Neural progenitor cell (in vitro differentiated cells): ENCODE data around the gene TFCP2L1. TPM values are rescaled to one million over a fixed set of nuclear protein-coding genes. Genes with fewer than 3 reads are reported as not detected.

Source experiments
- DNase-seq: peaks from one replicate; pipeline ENCODE4 v3.0.0-alpha.2; 2016; ENCODE audit warnings: low spot score
- H2AFZ ChIP-seq: fragments of 200-600 bp; sonication (generic); replicated peaks from 2 replicates; pipeline ENCODE4 v1.6.1; 2016; ENCODE audit warnings: antibody characterized with exemption
- H3F3A ChIP-seq: fragments of 200-600 bp; sonication (generic); 2 replicates; pipeline ENCODE4 v1.6.1; 2016; ENCODE audit warnings: antibody characterized with exemption, low read depth
- H3K27ac ChIP-seq: fragments of 200-600 bp; sonication (generic); 2 replicates; pipeline ENCODE4 v1.5.1; 2016; ENCODE audit warnings: mild to moderate bottlenecking
- H3K27me3 ChIP-seq: fragments of 200-600 bp; sonication (generic); 2 replicates; pipeline ENCODE4 v1.6.1; 2016; ENCODE audit warnings: mild to moderate bottlenecking, moderate library complexity
- H3K36me3 ChIP-seq: fragments of 200-600 bp; sonication (generic); 2 replicates; pipeline ENCODE4 v1.5.1; 2016
- H3K4me1 ChIP-seq: fragments of 200-600 bp; sonication (generic); 2 replicates; pipeline ENCODE4 v1.6.1; 2016; ENCODE audit warnings: mixed run types
- H3K4me2 ChIP-seq: fragments of 200-600 bp; sonication (generic); 2 replicates; pipeline ENCODE4 v1.6.1; 2016
- H3K4me3 ChIP-seq: fragments of 200-600 bp; sonication (generic); 2 replicates; pipeline ENCODE4 v1.5.1; 2016
- H3K79me2 ChIP-seq: fragments of 200-600 bp; sonication (generic); 2 replicates; pipeline ENCODE4 v1.6.1; 2016; ENCODE audit warnings: low read depth
- H3K9ac ChIP-seq: fragments of 200-600 bp; sonication (generic); 2 replicates; pipeline ENCODE4 v1.6.1; 2016
- H3K9me3 ChIP-seq: fragments of 200-600 bp; sonication (generic); 2 replicates; pipeline ENCODE4 v1.5.1; 2016; ENCODE audit warnings: low read depth
- H4K20me1 ChIP-seq: fragments of 200-600 bp; sonication (generic); 2 replicates; pipeline ENCODE4 v1.6.1; 2016; ENCODE audit warnings: low read depth
- H3K27ac Mint-ChIP-seq: 3 replicates; pipeline ENCODE4 v1.8.0; 2021; ENCODE audit warnings: mixed read lengths
- H3K27me3 Mint-ChIP-seq: 2 replicates; pipeline ENCODE4 v1.8.0; 2022; ENCODE audit warnings: low read depth, mild to moderate bottlenecking, inconsistent platforms, moderate library complexity, mixed read lengths; ENCODE audit not compliant: insufficient read depth
- H3K36me3 Mint-ChIP-seq: 3 replicates; pipeline ENCODE4 v1.8.0; 2021; ENCODE audit warnings: mixed read lengths
- H3K4me1 Mint-ChIP-seq: 3 replicates; pipeline ENCODE4 v1.8.0; 2021; ENCODE audit warnings: mixed read lengths
- H3K4me3 Mint-ChIP-seq: 3 replicates; pipeline ENCODE4 v1.8.0; 2021; ENCODE audit warnings: mild to moderate bottlenecking, moderate library complexity, mixed read lengths
- H3K9me3 Mint-ChIP-seq: 3 replicates; pipeline ENCODE4 v1.8.0; 2020; ENCODE audit warnings: mixed read lengths
- EZH2 ChIP-seq: fragments of 200-600 bp; sonication (generic); IDR thresholded peaks from 2 replicates; pipeline ENCODE4 v1.6.1; 2017; ENCODE audit warnings: antibody characterized with exemption, mild to moderate bottlenecking, moderate library complexity
- EZH2phosphoT487 ChIP-seq: fragments of 200-600 bp; sonication (generic); IDR thresholded peaks from 2 replicates; pipeline ENCODE4 v1.6.1; 2017; ENCODE audit warnings: antibody characterized with exemption
- total RNA-seq: library from RNA; depleted of rRNA; stranded (reverse); fragments of >200 nt; gene quantifications from 2 replicates; pipeline ENCODE4 v1.2.3, GENCODE V29; 2015; ENCODE audit warnings: low replicate concordance
- TF ChIP-seq, protein P1 (sequence below): fragments of 200-600 bp; sonication (generic); IDR thresholded peaks from 2 replicates; pipeline ENCODE4 v1.5.1; 2017; ENCODE audit warnings: antibody characterized with exemption, mild to moderate bottlenecking

Gene TFCP2L1
- total RNA-seq, 1 donor from 2014 or later = 0.04 TPM

- H4K20me1 ChIP-seq = no peaks in the 10 kb centered on the region
- no peaks in the 10 kb centered on the region for H3F3A ChIP-seq
- no peaks in the 10 kb centered on the region for H3K79me2 ChIP-seq
- no peak overlapping the region for H3K9ac ChIP-seq
- H3K27me3 ChIP-seq = no peaks in the 10 kb centered on the region
- no peaks in the 10 kb centered on the region for H3K36me3 Mint-ChIP-seq
- no peaks in the 10 kb centered on the region for H3K9me3 Mint-ChIP-seq
- H3K36me3 ChIP-seq = no peaks in the 10 kb centered on the region
- DNase-seq = no peak
- H3K27ac ChIP-seq = no peak overlapping the region
- no peak overlapping the region for H2AFZ ChIP-seq
- TF ChIP-seq EZH2 (no peak), EZH2phosphoT487 (no peak)
- no peak overlapping the region for H3K4me3 ChIP-seq
- H3K27me3 Mint-ChIP-seq = peaks cover 9% of the 10 kb centered on the region
- no peaks in the 10 kb centered on the region for H3K9me3 ChIP-seq
- no peaks in the 10 kb centered on the region for H3K4me1 ChIP-seq
- H3K4me3 Mint-ChIP-seq = no peak overlapping the region
- no peak overlapping the region for H3K27ac Mint-ChIP-seq
- no peak overlapping the region for H3K4me2 ChIP-seq
- H3K4me1 Mint-ChIP-seq = peaks cover 10% of the 10 kb centered on the region
Observed at GRCh38 chr2:121244616-121245015, 40.4 kb downstream of the TFCP2L1 start.

GRCh38 chr2:121243821-121244460, 41.1 kb downstream of the TFCP2L1 start:
- Mint-ChIP-seq H3K9me3 (no peaks in the 10 kb centered on the region), H3K4me1 (peaks cover 10% of the 10 kb centered on the region), H3K27me3 (peaks cover 9% of the 10 kb centered on the region), H3K36me3 (no peaks in the 10 kb centered on the region), H3K4me3 (no peak overlapping the region), H3K27ac (no peak overlapping the region)
- Histone ChIP-seq H3K36me3 (no peaks in the 10 kb centered on the region), H3F3A (no peaks in the 10 kb centered on the region), H3K9ac (no peak overlapping the region), H3K9me3 (no peaks in the 10 kb centered on the region), H3K79me2 (no peaks in the 10 kb centered on the region), H3K27me3 (no peaks in the 10 kb centered on the region), H3K4me3 (no peak overlapping the region), H3K27ac (no peak overlapping the region), H3K4me2 (no peak overlapping the region), H3K4me1 (no peaks in the 10 kb centered on the region), H4K20me1 (no peaks in the 10 kb centered on the region), H2AFZ (no peak overlapping the region)
- TF ChIP-seq, protein P1, sequence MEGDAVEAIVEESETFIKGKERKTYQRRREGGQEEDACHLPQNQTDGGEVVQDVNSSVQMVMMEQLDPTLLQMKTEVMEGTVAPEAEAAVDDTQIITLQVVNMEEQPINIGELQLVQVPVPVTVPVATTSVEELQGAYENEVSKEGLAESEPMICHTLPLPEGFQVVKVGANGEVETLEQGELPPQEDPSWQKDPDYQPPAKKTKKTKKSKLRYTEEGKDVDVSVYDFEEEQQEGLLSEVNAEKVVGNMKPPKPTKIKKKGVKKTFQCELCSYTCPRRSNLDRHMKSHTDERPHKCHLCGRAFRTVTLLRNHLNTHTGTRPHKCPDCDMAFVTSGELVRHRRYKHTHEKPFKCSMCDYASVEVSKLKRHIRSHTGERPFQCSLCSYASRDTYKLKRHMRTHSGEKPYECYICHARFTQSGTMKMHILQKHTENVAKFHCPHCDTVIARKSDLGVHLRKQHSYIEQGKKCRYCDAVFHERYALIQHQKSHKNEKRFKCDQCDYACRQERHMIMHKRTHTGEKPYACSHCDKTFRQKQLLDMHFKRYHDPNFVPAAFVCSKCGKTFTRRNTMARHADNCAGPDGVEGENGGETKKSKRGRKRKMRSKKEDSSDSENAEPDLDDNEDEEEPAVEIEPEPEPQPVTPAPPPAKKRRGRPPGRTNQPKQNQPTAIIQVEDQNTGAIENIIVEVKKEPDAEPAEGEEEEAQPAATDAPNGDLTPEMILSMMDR = no peak
- no peak for TF ChIP-seq EZH2phosphoT487
- no peak for DNase-seq

DNA sequence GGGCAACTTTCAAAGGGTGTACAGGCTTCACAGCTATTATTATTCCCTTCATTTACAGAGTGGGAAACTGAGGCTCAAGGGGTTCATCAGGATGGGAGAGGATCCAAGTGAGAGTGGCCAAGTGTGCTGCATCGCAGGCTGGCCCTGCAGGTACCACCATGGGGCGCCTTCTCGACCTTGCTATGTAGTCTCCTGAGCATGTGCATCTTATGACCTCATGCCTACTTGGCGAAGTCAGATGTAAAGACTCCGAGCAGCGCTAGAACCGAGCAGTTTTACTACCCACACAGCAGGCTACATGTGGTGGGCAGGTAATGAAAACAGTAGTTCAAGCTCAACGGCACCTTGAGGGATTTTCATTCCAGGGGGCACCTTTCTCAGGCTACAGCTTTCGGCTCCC, 42.0 kb downstream of the TFCP2L1 start:
- no peak for DNase-seq

More for the DNA sequence above, 42.0 kb downstream of the TFCP2L1 start:
- H3K27ac Mint-ChIP-seq = peak overlapping the region; percentile 76
- no peaks in the 10 kb centered on the region for H4K20me1 ChIP-seq
- H3K27me3 Mint-ChIP-seq = peaks cover 9% of the 10 kb centered on the region
- H3K36me3 ChIP-seq = no peaks in the 10 kb centered on the region
- no peak overlapping the region for H3K9ac ChIP-seq
- no peaks in the 10 kb centered on the region for H3K9me3 Mint-ChIP-seq
- H3K4me3 ChIP-seq = no peak overlapping the region
- no peak overlapping the region for H3K4me3 Mint-ChIP-seq
- no peaks in the 10 kb centered on the region for H3K27me3 ChIP-seq
- H3K9me3 ChIP-seq = no peaks in the 10 kb centered on the region
- H3F3A ChIP-seq = no peaks in the 10 kb centered on the region
- peaks cover 10% of the 10 kb centered on the region for H3K4me1 Mint-ChIP-seq
- no peak overlapping the region for H3K27ac ChIP-seq
- H3K4me1 ChIP-seq = no peaks in the 10 kb centered on the region
- H2AFZ ChIP-seq = no peak overlapping the region
- no peak overlapping the region for H3K4me2 ChIP-seq
- H3K36me3 Mint-ChIP-seq = no peaks in the 10 kb centered on the region
- TF ChIP-seq EZH2phosphoT487 (no peak), EZH2 (no peak)
- TF ChIP-seq, protein P1 = no peak
- H3K79me2 ChIP-seq = no peaks in the 10 kb centered on the region
